Nephron (organoid): ENCODE results near the gene CYSLTR2.

Experiments
- H3K27ac Mint-ChIP-seq, 3 experiments: 2 replicates each; pipeline ENCODE4 v1.8.0; 2020; ENCODE audit warnings: mixed read lengths in 3 of 3, mild to moderate bottlenecking in 2 of 3, moderate library complexity in 1 of 3
- H3K27me3 Mint-ChIP-seq: 2 replicates; pipeline ENCODE4 v1.8.0; 2021; ENCODE audit warnings: low read depth, mild to moderate bottlenecking, moderate library complexity, mixed read lengths
- H3K36me3 Mint-ChIP-seq: 2 replicates; pipeline ENCODE4 v1.8.0; 2020; ENCODE audit warnings: low read depth, mixed read lengths
- H3K4me1 Mint-ChIP-seq: 2 replicates; pipeline ENCODE4 v1.8.0; 2020; ENCODE audit warnings: mixed read lengths
- H3K4me3 Mint-ChIP-seq, 3 experiments: 2 replicates each; pipeline ENCODE4 v1.8.0; 2020; ENCODE audit warnings: mild to moderate bottlenecking in 3 of 3, mixed read lengths in 3 of 3, moderate library complexity in 2 of 3
- H3K9me3 Mint-ChIP-seq: 2 replicates; pipeline ENCODE4 v1.8.0; 2020; ENCODE audit warnings: mixed read lengths
- CTCF ChIP-seq, 3 experiments: fragments of 200-600 bp; sonication (generic); IDR thresholded peaks; one replicate each; pipeline ENCODE4 v1.5.0; 2021; ENCODE audit warnings: antibody characterized with exemption in 3 of 3; ENCODE audit not compliant: unreplicated experiment in 3 of 3

The CYSLTR2 gene

GRCh38 chr13:48707405-48707804, 53.7 kb downstream of the CYSLTR2 start:
- peaks cover 27% of the 10 kb centered on the region for H3K9me3 Mint-ChIP-seq
- H3K4me3 Mint-ChIP-seq, result no peak overlapping the region
- no peaks in the 10 kb centered on the region for H3K4me1 Mint-ChIP-seq
- H3K27ac Mint-ChIP-seq, result no peak overlapping the region
- no peaks in the 10 kb centered on the region for H3K36me3 Mint-ChIP-seq
- no peak for TF ChIP-seq CTCF (IDR thresholded peaks at IDR 0.05; ENCODE audit: unreplicated experiment in 3 of 3)
- H3K27me3 Mint-ChIP-seq, result peaks cover 3% of the 10 kb centered on the region

DNA sequence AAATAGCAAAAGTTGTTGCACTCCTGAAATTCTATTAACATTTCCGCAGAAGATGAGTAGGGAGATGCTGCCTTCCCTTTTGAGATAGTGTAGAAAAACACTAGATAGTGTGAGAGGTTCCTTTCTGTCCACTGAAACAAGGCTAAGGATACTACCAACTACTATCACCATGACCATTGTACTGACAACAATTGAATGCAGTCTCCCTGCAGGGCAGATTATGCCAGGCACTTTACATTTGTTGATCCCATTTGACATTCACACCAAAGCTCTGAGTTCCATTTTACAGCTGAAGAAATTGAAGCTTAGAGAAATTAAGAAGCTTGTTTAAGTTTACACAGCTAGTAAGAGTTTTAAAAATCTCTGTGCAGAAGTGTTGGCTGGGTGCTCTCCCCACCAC, 55.0 kb downstream of the CYSLTR2 start:
- peaks cover 3% of the 10 kb centered on the region for H3K27me3 Mint-ChIP-seq
- no peak overlapping the region for H3K27ac Mint-ChIP-seq
- no peak for TF ChIP-seq CTCF (IDR thresholded peaks at IDR 0.05; ENCODE audit: unreplicated experiment in 3 of 3)
- H3K4me1 Mint-ChIP-seq, result no peaks in the 10 kb centered on the region
- peaks cover 26% of the 10 kb centered on the region for H3K9me3 Mint-ChIP-seq
- no peaks in the 10 kb centered on the region for H3K36me3 Mint-ChIP-seq
- H3K4me3 Mint-ChIP-seq, result no peak overlapping the region

- no peak for TF ChIP-seq CTCF (IDR thresholded peaks at IDR 0.05; ENCODE audit: unreplicated experiment in 3 of 3)
- Mint-ChIP-seq H3K27ac (no peak overlapping the region), H3K4me3 (no peak overlapping the region), H3K4me1 (no peaks in the 10 kb centered on the region), H3K9me3 (peaks cover 29% of the 10 kb centered on the region), H3K36me3 (no peaks in the 10 kb centered on the region), H3K27me3 (peaks cover 3% of the 10 kb centered on the region)
These were observed 55.5 kb downstream of the CYSLTR2 start for GRCh38 chr13:48709213-48709612.

DNA sequence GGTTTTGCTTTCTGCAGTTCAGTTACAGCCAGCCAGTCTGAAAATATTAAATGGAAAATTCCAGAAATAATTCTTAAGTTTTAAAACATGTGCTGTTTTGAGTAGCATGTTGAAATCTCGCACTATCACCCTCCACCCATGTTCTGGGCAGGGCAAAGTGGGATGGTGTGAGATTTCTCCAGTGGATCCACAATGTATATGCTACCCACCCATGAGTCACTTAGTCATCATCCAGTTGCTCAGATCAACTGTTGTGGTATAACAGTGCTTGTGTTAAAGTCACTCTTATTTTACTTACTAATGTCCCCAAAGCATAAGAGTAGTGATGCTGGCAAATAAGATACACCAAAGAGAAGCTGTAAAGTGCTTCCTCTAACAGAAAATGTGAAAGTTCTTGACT, 56.4 kb downstream of the CYSLTR2 start:
- no peak overlapping the region for H3K27ac Mint-ChIP-seq
- TF ChIP-seq CTCF (IDR thresholded peaks at IDR 0.05; ENCODE audit: unreplicated experiment in 3 of 3), result no peak
- H3K27me3 Mint-ChIP-seq, result peaks cover 3% of the 10 kb centered on the region
- no peaks in the 10 kb centered on the region for H3K36me3 Mint-ChIP-seq
- H3K4me1 Mint-ChIP-seq, result no peaks in the 10 kb centered on the region
- no peak overlapping the region for H3K4me3 Mint-ChIP-seq
- H3K9me3 Mint-ChIP-seq, result peaks cover 25% of the 10 kb centered on the region

- Mint-ChIP-seq H3K36me3 (no peaks in the 10 kb centered on the region), H3K4me3 (no peak overlapping the region), H3K4me1 (no peaks in the 10 kb centered on the region), H3K27ac (no peak overlapping the region), H3K9me3 (peaks cover 28% of the 10 kb centered on the region), H3K27me3 (peaks cover 3% of the 10 kb centered on the region)
- TF ChIP-seq CTCF (IDR thresholded peaks at IDR 0.05; ENCODE audit: unreplicated experiment in 3 of 3), result no peak
These were observed 58.4 kb downstream of the CYSLTR2 start for GRCh38 chr13:48712141-48712540.

GRCh38 chr13:48715977-48716376, 62.2 kb downstream of the CYSLTR2 start:
- no peaks in the 10 kb centered on the region for H3K4me1 Mint-ChIP-seq
- H3K9me3 Mint-ChIP-seq, result peaks cover 39% of the 10 kb centered on the region
- no peak for TF ChIP-seq CTCF (IDR thresholded peaks at IDR 0.05; ENCODE audit: unreplicated experiment in 3 of 3)
- peaks cover 5% of the 10 kb centered on the region for H3K36me3 Mint-ChIP-seq
- H3K27me3 Mint-ChIP-seq, result peaks cover 3% of the 10 kb centered on the region
- H3K27ac Mint-ChIP-seq, result no peak overlapping the region
- H3K4me3 Mint-ChIP-seq, result no peak overlapping the region
